GM18520 (cell line): ENCODE results near the gene RAD52.
"Not testable (repeated sequence)": the region's sequence is repeated elsewhere in the genome, so short reads cannot be mapped to it uniquely, and the experiment has no call there.

Source experiments
- ATAC-seq: cut with Tn5 transposase; IDR thresholded peaks from one replicate; pipeline ENCODE4 v1.9.1; 2021; ENCODE audit not compliant: unreplicated experiment

RAD52 gene

DNA sequence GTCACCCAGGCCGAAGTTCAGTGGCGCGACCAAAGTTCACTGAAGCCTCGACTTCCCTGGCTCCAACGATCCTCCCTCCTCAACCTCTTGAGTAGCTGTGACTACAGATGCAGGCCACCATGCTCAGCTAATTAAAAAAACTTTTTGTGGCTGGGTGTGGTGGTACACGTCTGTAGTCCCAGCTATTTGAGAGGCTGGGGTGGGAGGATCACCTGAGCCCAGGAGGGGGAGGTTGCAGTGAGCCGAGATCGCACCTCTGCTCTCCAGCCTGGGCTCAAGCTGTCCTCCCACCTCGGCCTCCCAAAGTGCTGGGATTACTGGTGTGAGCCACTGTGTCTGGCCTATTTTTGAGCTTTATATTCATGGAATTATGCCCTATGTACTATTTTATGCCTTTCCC is 18.1 kb upstream of the RAD52 start:
- ATAC-seq, result no peak

DNA sequence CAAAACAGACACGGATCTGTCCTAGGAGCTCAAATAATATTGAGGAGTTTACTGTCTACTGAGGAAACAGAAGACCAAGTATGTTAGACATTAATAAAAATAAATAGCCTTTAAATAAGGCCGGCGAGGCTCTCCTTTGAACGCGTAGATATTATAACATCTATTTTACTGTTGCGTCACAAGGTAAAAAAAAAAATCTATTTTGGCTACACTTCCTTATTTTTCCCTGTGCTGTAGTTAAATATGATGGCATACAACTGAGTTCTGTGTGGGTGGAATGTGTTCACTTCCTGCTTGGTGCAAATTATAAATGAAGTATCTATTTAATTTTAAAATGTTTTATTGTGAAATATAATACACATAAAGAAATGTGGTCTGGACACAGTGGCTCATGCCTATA is 17.2 kb upstream of the RAD52 start:
- ATAC-seq, result no peak

DNA sequence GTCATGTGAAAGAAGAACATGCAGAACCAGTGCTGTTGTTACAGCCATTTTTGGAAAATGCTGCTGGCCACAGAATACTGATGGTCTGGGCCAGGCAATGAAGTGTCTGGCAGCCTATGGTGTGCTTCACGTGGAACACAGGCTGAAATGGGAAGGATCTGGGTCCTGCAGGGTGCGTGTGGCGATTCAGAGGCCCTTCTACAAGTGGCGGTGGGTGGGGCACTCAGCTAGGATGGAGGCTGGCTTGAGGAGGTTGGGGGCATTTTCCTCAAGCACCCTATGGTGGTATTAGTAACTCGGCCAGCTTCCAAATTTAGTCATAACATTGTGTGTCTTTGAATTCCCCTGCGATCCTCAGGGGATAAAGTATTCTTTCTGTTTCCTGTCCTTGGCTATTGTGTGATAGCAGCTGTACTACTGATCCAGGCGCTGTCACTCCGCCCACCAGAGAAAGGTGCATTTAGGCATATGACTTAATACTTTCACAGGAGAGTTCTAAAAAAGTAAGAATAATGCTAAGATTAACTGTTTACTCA is 9.2 kb upstream of the RAD52 start:
- ATAC-seq, result no peak

DNA sequence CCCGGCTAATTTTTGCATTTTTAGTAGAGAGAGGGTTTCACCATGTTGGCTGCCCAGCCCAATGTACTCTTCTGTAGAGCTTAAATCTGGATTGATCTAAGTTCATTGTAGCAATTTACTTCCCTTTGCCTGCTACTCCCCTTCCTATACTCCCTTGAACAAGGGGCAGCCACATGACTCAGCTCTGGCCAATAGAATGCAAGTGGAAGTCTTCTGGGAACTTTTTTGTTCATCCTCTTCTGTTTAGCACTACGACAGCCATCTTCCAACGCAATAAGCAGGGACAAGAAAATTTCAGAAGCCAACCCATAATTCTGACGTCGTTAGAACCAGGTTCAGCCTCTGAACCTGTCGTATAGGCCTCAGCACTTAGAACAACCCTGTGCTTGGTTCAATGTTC is 6.4 kb upstream of the RAD52 start:
- no peak for ATAC-seq

DNA sequence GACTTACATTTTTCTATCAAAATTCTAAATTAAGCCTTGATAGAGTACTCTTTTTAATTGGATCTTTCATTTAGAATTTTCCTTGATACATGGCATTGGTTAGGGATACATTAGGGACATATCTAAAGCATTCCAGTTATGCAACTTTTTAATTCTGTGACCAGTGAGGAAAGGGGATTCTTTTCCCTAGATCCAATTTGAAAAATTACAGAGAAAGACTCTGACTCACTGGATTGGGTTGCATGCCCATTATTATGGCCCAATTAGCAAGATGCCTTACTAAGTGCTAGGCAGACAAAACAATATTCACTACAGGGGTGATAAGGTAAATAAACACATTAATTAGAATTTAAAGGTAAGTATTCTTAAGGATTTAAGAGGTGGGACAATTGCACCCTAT is 5.2 kb upstream of the RAD52 start:
- ATAC-seq, result no peak

DNA sequence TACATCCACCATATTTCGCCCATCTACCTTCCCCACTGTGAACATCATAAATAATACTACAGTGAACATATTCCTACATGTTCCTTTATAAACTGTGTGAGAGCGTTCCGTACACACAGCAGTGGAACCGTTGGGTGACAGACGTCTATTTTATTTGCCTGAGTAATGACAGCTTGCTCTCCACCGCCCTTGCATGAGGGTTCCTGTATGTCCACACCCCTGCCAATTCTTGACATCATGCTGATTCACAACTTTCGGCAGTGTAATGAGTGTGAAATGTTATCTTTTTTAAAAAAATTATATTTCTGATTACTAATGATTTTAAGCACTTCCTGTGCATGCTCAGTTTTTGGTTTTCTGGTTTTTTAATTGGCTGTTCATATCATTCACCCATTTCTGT is 4.3 kb upstream of the RAD52 start:
- ATAC-seq, result no peak

DNA sequence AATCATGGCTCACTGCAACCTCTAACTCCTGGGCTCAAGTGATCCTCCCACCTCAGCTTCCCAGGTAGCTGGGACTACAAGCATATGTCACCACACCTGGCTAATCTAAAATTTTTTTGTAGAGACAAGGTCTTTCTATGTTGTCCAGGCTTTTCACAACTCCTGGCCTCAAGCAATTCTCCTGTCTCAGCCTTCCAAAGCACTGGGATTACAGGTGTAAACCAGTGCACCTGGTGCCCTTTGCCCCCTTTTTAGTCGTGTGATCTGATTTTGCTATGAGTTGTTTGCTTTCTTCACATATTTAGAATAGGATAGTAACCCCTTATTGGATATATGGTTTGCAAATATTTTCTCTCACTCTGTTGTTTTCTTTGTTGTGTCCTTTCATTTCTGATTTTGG is 1.7 kb upstream of the RAD52 start:
- ATAC-seq, result no peak

DNA sequence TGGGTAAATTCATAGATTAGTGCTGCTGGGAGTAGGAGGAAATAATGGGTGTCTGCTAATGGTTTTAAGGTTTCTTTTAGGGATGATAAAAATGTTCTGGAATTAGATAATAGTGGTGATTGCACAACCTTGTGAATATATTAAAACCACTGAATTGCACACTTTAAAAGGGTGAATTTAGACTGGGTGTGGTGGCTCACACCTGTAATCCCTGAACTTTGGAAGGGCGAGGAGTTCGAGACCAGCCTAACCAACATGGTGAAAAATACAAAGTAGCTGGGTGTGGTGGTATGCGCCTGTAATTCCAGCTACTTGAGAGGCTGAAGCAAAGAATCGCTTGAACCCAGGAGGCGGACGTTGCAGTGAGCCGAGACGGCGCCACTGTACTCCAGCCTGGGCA is 1.3 kb downstream of the RAD52 start:
- no peak for ATAC-seq

DNA sequence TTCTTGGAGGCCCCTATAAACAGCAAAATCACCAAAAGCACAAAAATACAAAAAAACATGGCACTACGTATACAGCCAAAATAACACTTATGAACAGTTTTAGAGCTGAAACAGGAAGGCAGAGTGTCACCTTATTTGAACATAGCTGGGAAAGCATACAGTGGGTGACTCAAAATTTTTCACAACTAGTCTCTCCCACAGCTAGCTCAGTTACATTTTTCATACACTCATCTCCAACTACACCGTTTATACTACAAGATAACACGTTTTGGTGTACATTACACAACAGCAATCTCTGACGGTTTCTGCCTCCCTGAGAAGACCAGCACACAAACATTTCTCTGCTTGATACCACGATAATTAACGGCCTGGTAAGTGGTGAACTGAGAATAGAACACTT is 2.9 kb downstream of the RAD52 start:
- no peak for ATAC-seq

DNA sequence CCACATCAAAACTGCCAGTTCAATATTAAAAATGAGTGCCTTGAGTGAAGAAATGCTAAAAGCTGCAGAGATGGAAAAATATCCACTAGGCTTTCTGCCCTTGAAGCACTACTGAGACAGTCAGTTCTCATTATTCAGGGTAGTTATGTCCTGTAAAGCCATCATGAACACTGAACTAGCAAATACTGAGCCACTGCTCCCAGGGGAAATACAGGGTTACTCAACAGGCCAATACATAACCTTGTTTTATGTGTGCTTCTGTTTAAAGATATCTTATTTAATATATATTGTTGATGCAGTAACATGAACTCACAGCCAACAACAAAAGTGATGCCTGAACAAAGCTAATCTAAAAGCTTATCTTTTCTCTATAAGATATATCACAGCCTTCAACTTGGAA is 3.3 kb downstream of the RAD52 start:
- no peak for ATAC-seq

DNA sequence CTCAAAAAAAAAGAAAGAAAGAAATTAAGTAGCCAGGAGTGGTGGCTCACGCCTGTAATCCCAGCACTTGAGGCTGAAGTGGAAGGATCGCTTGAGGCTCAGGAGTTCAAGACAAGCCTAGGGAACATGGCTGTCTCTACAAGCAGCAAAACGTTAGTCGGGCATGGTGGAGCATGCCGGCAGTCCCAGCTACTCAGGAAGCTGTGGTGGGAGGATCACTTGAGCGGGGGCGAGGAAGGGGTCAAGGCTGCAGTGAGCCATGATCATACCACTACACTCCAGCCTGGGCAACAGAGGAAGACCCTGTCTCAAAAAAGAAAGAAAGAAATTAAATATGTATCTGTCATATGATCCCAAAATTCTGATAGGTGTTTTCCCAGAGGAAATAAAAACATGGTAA is 5.3 kb downstream of the RAD52 start:
- ATAC-seq, result no peak

DNA sequence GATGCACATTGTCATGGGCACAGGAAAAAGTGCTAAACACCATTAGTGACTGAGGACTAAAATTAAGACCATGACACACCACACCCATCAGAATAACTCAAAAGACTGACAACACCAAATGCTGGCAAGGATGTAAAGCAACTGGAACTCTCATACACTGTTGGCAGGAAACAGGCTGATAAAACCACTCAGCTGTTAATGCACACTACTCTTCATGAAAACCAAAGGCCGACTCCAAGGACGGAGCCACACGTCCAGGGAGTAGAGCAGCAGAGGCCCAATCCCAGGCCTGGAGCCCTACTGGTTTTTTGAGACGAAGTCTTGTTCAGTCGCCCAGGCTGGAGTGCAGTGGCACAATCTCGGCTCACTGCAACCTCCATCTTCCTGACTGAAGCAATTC is 6.4 kb downstream of the RAD52 start:
- no peak for ATAC-seq

DNA sequence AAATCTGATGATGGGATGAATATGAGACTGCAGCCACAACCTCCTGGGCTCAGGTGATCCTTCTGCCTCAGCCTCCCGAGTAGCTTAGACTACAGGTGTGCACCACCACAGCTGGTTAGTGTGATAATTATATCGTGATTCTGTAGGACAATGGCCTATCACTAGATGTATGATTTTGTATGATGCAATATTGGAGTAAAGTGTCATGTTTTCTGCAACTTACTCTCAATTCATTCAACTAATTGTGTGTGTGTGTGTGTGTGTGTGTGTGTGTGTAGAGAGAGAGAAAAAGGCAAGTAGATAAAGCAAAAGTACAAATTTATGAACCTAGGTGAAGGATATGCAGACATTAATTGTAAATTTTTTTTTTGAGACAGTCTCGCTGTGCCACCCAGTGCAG is 10.7 kb downstream of the RAD52 start:
- no peak for ATAC-seq

DNA sequence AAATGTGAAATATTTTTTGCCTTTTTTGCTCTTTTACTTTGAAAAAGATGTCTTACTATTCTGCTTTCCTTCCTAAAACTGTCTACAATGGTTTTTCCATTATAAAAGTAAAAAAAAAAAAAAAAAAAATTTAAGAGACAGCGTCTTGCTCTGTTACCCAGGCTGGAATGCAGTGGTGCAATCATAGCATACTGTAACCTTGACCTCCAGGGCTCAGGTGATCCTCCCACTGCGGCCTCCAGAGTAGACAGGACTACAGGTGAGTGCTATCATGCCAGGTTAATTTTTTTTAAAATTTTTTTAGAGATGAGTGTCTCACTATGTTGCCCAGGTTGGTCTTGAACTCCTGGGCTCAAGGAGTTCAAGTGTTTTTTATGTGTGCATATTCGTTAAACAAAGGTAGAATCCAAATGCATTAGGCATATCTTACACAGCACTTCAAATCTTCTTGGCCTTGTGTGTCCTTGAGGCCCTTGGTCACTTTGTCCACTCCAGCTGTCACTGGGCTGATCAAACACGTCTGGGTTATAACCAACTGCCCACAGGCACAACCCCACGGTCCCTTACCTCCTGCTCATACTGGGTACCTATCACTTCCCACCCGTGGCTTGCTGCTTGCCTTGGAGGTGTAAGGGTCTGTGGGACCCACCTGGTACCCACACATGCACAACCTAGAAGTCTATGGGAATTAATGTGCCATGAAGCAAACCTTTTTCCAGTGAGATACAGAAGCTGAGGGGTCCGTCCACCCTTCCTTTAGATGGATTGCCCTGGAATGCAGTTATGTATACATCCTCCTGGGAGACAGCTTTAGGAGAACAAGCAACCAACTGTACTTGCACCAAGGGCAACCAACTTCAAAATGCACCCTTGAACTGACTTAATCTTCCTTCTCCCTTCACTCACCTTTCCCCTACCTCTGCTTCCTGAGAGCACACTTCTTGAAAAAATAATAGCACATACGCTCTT is 12.8 kb downstream of the RAD52 start:
- ATAC-seq, result no peak

DNA sequence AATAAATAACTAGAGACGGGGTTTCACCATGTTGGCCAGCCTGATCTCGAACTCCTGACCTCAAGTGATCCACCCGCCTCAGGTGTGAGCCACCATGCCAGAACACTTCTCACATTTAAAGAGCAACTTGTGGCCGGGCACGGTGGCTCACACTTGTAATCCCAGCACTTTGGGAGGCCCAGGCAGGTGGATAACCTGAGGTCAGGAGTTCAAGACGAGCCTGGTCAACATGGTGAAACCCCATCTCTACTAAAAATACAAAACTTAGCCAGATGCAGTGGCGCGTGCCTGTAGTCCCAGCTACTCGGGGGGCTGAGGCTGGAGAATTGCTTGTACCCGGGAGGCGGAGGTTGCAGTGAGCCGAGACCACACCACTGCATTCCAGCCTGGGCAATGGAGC is 13.6 kb downstream of the RAD52 start:
- not testable (repeated sequence) for ATAC-seq

DNA sequence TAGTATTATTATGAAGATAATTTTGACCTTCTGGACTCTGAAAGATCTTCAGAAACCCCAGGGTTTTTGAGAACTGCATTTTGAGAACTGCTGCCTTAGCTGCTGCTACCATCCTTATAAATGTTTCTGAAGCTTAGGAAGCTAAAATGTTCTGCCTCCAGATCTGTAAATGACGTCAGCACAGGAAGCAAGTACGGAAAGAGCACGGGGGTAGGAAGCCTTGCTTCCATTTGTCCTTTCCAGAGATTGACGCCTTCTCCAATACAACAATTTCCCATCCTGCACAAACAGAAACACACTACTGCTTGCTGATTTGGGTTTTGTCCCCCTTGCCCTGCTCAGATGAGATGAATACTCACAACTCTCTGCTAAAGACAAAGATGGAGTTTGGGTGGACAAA is 17.9 kb downstream of the RAD52 start:
- ATAC-seq, result no peak

DNA sequence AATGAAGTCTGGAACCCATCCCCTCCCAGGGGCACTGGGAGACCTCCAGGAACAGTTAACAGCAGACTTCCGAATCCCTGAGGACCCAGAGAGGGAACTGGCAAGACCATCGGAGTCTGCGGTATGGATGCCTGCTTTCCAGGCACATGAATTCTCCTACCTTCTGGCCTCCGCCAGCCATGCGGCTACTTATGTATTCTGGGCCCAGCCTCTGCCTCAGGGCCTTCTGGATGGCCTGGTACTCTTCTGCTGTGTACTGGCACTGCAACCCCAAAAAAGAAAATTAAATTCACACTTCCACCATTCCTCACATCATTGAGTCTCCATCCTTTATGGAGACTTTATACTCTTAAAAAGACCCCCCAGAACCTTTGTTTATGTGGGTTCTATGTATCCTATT is 18.4 kb downstream of the RAD52 start:
- no peak for ATAC-seq

DNA sequence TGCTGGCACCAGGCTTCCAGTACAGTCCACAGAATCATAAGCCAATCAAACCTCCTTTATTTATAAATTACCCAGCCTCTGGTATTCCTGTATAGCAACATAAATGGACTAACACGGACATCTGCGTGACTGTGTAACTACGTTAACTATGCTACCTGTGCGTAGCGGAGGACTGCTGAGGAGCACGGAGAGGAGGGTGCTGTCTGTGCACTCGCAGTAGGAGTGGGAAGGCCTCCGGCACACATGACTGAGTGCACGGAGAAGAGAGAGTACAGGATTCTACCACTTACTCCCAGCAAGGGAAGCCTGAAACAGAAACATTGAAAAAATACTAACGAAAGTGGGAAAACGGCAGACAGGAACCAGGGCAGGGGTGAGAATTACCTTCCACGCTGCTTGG is 22.9 kb downstream of the RAD52 start:
- ATAC-seq, result no peak

DNA sequence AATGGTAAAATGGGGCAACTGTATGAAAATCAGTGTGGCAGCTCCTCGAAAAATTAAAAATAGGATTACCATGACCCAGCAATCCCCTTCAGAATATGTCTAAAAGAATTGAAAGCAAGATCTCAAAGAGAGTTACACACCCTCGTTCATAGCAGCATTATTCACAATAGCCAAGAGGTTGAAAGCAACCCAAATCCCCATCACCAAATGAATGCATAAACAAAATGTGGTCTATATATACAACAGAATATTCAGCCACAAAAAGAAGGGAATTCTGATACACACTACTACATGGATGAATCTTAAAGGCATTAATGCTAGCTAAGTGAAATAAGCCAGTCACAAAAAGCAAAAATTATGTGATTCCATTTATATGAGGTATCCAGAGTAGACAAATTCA is 27.2 kb downstream of the RAD52 start:
- no peak for ATAC-seq

DNA sequence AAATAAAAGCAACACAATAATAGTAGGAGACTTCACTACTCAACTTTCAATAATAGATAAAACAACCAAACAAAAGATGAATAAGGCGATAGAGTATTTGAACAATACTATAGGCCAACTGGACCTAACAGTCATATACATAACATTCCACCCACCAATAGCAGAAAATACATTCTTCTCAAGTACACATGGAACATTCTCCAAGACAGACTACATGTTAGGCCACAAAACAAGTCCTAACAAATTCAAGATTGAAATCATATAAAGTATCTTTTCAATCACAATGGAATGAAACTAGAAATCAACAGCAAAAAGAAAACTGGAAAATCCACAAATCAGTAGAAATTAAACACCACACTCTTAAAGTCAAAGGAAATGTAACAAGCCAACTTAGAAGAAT is 28.8 kb downstream of the RAD52 start:
- no peak for ATAC-seq

DNA sequence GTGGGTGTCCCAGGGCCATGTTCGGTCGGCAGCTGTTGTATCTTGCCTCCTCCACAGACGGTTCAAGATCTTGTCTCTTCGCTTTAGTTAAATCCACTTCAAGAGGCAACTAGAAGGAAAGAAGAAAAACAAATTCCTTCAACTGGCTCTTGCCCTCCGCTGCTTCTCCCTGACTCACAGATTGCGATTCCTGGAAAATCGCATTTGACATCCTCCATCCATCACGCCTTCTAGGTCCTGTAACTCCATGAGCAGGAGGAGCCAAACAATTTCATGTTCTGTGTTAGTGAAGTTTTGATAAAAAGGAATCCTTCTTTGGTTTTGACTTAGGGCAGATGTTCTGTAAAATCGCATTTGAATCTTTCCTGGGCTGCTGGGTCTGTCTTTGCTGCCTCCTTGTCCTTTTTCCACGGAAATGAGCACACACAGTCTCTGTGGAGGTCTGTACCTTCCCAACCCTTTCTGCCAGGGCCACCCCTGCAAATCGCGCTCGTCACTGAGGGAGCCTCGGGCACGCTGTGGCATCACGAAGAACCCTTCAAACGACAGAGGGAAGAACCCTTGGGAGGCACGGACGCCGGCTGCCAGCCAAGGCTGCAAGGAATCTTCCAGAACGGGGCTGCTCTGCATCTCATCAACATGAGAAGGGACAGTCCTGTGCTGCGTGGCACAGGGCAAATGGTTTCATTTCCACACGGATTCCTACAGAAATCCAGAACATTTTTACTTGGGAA is 32.6 kb downstream of the RAD52 start:
- ATAC-seq, result no peak

DNA sequence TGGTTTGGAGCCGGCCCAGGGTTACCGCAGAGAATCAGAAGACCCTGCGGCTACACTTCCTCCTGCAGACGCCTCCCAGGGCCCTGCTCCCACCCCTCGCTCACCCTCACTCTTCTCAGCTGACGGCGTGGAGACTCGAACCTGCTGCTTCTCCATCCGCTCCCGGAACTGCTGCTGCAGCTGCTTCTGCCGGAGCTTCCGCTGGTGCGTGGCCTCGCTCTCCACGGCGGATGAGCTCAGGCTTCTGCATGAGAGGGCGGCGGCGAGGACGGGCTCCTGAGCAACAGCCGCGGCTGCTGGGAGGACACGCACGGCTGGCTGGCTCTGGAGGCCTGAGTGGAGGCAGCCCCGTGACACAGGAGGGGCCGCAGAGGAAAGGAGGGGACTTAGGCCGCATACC is 33.3 kb downstream of the RAD52 start:
- ATAC-seq, result no peak
